K562 (cell line): ENCODE results near the gene SOX6. TPM values are rescaled to one million over a fixed set of nuclear protein-coding genes. Genes with fewer than 3 reads are reported as not detected.

Experiments used
- ATAC-seq: fragments of 200-7000 bp; cut with Tn5 transposase; 3 replicates; pipeline ENCODE4 v1.9.1; 2020; ENCODE audit warnings: moderate library complexity
- BruUV-seq: library from RNA; stranded (reverse); fragments of 400-500 nt; replicated peaks from 2 replicates; lab custom pipeline; 2021; lab: Mats Ljungman, UMichigan
- CTCF ChIA-PET: fragments of 300-600 bp; formaldehyde crosslinking; extraction: SDS; loops from one replicate; lab custom pipeline; 2021; ENCODE audit warnings: low intra/inter-chr PET ratio; lab: Yijun Ruan, JAX
- POLR2A ChIA-PET: fragments of 300-600, 350-650 bp; sonication (Branson Sonifier 250); formaldehyde crosslinking; extraction: SDS; loops from one replicate; lab custom pipeline; 2021; ENCODE audit warnings: antibody characterized with exemption, inconsistent platforms; lab: Yijun Ruan, JAX
- DNase-seq, 4 experiments: peaks; one replicate each; pipeline versions ENCODE4 v3.0.0 to v3.0.0-alpha.2; 2011 to 2018; ENCODE audit warnings: low spot score in 3 of 4, mixed read lengths in 3 of 4; ENCODE audit errors: extremely low read depth in 1 of 4
- FAIRE-seq: peaks from 2 replicates; lab custom pipeline; 2011; peaks lifted over from hg19 to GRCh38; lab: Jason Lieb, UNC
- H2AFZ ChIP-seq: 2 replicates; pipeline ENCODE4 v1.6.0; 2011; ENCODE audit warnings: low read depth, low read length, control low read depth, inconsistent platforms
- H3K27ac ChIP-seq: fragments of 200-600 bp; 3 replicates; pipeline ENCODE4 v1.8.0; 2011; ENCODE audit warnings: low read depth, mild to moderate bottlenecking, control low read depth, inconsistent platforms, low read length, moderate library complexity, mixed read lengths; ENCODE audit errors: extremely low read depth
- H3K27me3 ChIP-seq, 2 experiments: fragments of 300-600 bp in 1 of 2; 2 replicates in 1 of 2; 3 replicates in 1 of 2; pipeline versions ENCODE4 v1.6.0 to v1.8.0; 2011; ENCODE audit warnings: inconsistent platforms in 2 of 2, low read length in 2 of 2, mild to moderate bottlenecking in 1 of 2, mixed read lengths in 1 of 2, moderate library complexity in 1 of 2; ENCODE audit not compliant: control insufficient read depth in 2 of 2, insufficient read depth in 2 of 2
- H3K36me3 ChIP-seq: fragments of 300-600 bp; 3 replicates; pipeline ENCODE4 v1.8.0; 2011; ENCODE audit warnings: mild to moderate bottlenecking, low read length, inconsistent platforms; ENCODE audit not compliant: control insufficient read depth, insufficient read depth
- H3K4me1 ChIP-seq, 2 experiments: fragments of 200-600 bp in 1 of 2; replicated peaks in 1 of 2; 2 replicates in 1 of 2; 3 replicates in 1 of 2; pipeline versions ENCODE4 v1.5.1 to v1.8.0; 2011; ENCODE audit warnings: inconsistent platforms in 2 of 2, low read length in 2 of 2, mild to moderate bottlenecking in 1 of 2, mixed read lengths in 1 of 2, moderate library complexity in 1 of 2; ENCODE audit not compliant: control insufficient read depth in 2 of 2, insufficient read depth in 2 of 2
- H3K4me2 ChIP-seq: 2 replicates; pipeline ENCODE4 v1.6.1; 2011; ENCODE audit warnings: low read length, control low read depth, inconsistent platforms, mixed read lengths; ENCODE audit not compliant: insufficient read depth
- H3K4me3 ChIP-seq: fragments of 200-600 bp; sonication (generic), shearing (Covaris generic); 2 replicates; pipeline ENCODE4 v1.5.1; 2016; ENCODE audit warnings: control low read depth, inconsistent platforms
- H3K79me2 ChIP-seq: fragments of 200-600 bp; 3 replicates; pipeline ENCODE4 v1.8.0; 2011; ENCODE audit warnings: low read length, inconsistent platforms; ENCODE audit not compliant: control insufficient read depth, insufficient read depth
- H3K9ac ChIP-seq, 2 experiments: 2 replicates each; pipeline versions ENCODE4 v1.6.0 to v1.6.1; 2011; ENCODE audit warnings: low read depth in 2 of 2, low read length in 2 of 2, control low read depth in 1 of 2, inconsistent platforms in 1 of 2, mild to moderate bottlenecking in 1 of 2, mixed read lengths in 1 of 2; ENCODE audit not compliant: insufficient read depth in 1 of 2
- H3K9me1 ChIP-seq: one replicate; pipeline ENCODE4 v1.6.0; 2011; ENCODE audit warnings: inconsistent platforms, mild to moderate bottlenecking, low read length, moderate library complexity; ENCODE audit not compliant: control insufficient read depth, insufficient read depth
- H3K9me3 ChIP-seq: replicated peaks from 2 replicates; pipeline ENCODE4 v1.5.1; 2011; ENCODE audit warnings: low read depth, low read length, inconsistent platforms; ENCODE audit not compliant: control insufficient read depth, insufficient read depth
- H4K20me1 ChIP-seq: replicated peaks from 2 replicates; pipeline ENCODE4 v1.6.1; 2011; ENCODE audit warnings: low read length, inconsistent platforms, mixed read lengths; ENCODE audit not compliant: control insufficient read depth, insufficient read depth
- CHD1 ChIP-seq: fragments of 200-600 bp; sonication (generic); IDR thresholded peaks from one replicate; pipeline ENCODE4 v1.6.1; 2012; ENCODE audit warnings: mild to moderate bottlenecking, moderate library complexity, low read length, inconsistent platforms
- CHD4 ChIP-seq: fragments of 200-600 bp; sonication (generic); IDR thresholded peaks from 3 replicates; pipeline ENCODE4 v1.6.1; 2012; ENCODE audit warnings: low read depth, mild to moderate bottlenecking, mixed read lengths, low read length, inconsistent platforms; ENCODE audit not compliant: insufficient read depth, insufficient replicate concordance, poor library complexity, severe bottlenecking
- TCF7 ChIP-seq: sonication (generic); IDR thresholded peaks from 2 replicates; pipeline ENCODE4 v1.6.1; 2016; ENCODE audit warnings: antibody characterized with exemption, borderline replicate concordance
- WGBS: fragments of 100-300 bp; shearing (Covaris generic); methylation state at CpG from one replicate; pipeline ENCODE4 v1.1.6; 2016; ENCODE audit warnings: low coverage, mixed read lengths; ENCODE audit not compliant: insufficient coverage; ENCODE audit errors: missing lambda C conversion rate; 5-methylcytosine and 5-hydroxymethylcytosine counted together
- in situ Hi-C: fragments of 300-500 bp; cut with MboI; formaldehyde crosslinking; loops from 4 replicates; pipeline ENCODE4 v1.15.0; 2018; ENCODE audit warnings: inconsistent platforms, mixed read lengths
- intact Hi-C: fragments of 100-400 bp; cut with micrococcal nuclease; formaldehyde crosslinking; loops from 2 replicates; pipeline ENCODE4 v1.14.2; 2022
- polyA plus RNA-seq, 8 experiments: library from polyadenylated mRNA; depleted of rRNA in 4 of 8; stranded (reverse) in 5 of 8; unstranded in 3 of 8; fragments of >200 nt; fragmentation: Nextera tagmentation in 2 of 8; fragmentation: Illumina TruSeq in 1 of 8; extraction: Ambion mirVana in 2 of 8; extraction: Trizol in 1 of 8; gene quantifications; 2 replicates each; pipeline versions ENCODE4 v1.2.1 to v1.2.3, GENCODE V29; 2011 to 2014; ENCODE audit warnings: inconsistent platforms in 1 of 8, missing spikeins in 1 of 8
- total RNA-seq, 7 experiments: library from RNA; depleted of rRNA in 6 of 7; stranded (reverse); fragments of >200 nt in 6 of 7; fragmentation: Illumina TruSeq in 2 of 7; extraction: Trizol in 2 of 7; gene quantifications; 2 replicates each; pipeline versions ENCODE4 v1.2.1 to v1.2.3, GENCODE V29; 2011 to 2021; ENCODE audit warnings: low replicate concordance in 1 of 7
- TF ChIP-seq, protein P1 (sequence below): sonication (generic); formaldehyde crosslinking; IDR thresholded peaks from 2 replicates; pipeline ENCODE4 v1.8.1; 2022; ENCODE audit warnings: missing genetic modification reagents

Gene SOX6
- total and polyA plus RNA-seq, 9 of the 15 experiments (the other 6 are each of a cell fraction or from before 2014, with no cell fraction given): 0.89 to 8.7 (median 5.7) TPM

DNA sequence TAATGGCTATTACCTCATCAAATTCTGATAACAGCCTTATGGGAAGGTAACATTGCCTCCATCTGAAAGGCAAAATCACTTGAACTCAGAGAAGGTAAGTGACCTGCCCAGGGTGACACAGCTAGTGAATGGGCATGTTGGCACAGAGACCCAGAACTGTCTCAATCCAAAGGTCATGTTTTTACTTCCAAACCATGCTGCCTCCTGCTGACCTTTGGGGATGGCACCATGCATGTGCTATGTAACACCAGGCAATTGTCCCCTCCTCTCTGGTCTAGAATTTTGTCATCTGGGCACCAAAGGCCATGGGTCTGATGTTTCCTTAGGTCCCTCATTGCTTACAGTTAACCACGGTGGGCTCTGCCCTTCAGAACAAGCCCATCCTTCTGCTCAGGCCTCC lies 417.4 kb downstream of the SOX6 start:
- no peaks in the 10 kb centered on the region for H3K9me1 ChIP-seq
- no peak for FAIRE-seq
- in situ Hi-C loops: no loop called here
- no TSS peak for BruUV-seq
- ATAC-seq: no peak
- no peak for TF ChIP-seq CHD1
- TF ChIP-seq TCF7: no peak
- TF ChIP-seq, protein P1, sequence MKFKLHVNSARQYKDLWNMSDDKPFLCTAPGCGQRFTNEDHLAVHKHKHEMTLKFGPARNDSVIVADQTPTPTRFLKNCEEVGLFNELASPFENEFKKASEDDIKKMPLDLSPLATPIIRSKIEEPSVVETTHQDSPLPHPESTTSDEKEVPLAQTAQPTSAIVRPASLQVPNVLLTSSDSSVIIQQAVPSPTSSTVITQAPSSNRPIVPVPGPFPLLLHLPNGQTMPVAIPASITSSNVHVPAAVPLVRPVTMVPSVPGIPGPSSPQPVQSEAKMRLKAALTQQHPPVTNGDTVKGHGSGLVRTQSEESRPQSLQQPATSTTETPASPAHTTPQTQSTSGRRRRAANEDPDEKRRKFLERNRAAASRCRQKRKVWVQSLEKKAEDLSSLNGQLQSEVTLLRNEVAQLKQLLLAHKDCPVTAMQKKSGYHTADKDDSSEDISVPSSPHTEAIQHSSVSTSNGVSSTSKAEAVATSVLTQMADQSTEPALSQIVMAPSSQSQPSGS (CRISPR knock-in tag): no peak
- no peak for TF ChIP-seq CHD4
- TF ChIP-seq, all 486 proteins: peak for 0
- peaks cover 0 to 14% of the 10 kb centered on the region in 2 experiments; a peak in 3 of 5 replicates for H3K4me1 ChIP-seq
- no peak for DNase-seq
- no peak overlapping the region for H3K4me3 ChIP-seq
- no peaks in the 10 kb centered on the region for H3K79me2 ChIP-seq
- H3K27me3 ChIP-seq: peaks cover 6 to 34% of the 10 kb centered on the region in 2 experiments; a peak in 4 of 5 replicates
- H3K9ac ChIP-seq: no peak overlapping the region
- CTCF ChIA-PET: no interaction called here
- no peak overlapping the region for H3K4me2 ChIP-seq
- POLR2A ChIA-PET: no interaction called here
- H2AFZ ChIP-seq: no peak overlapping the region
- intact Hi-C loops: no loop called here
- no peak overlapping the region for H3K27ac ChIP-seq
- no peaks in the 10 kb centered on the region for H3K36me3 ChIP-seq
- no peaks in the 10 kb centered on the region for H3K9me3 ChIP-seq
- H4K20me1 ChIP-seq: no peaks in the 10 kb centered on the region
- WGBS: 0% methylated on average over 1 of the region's 1 CpG
